Ishikawa (cell line): ENCODE results near the gene CNTNAP2.

Experiments used
- CEBPB ChIP-seq: IDR thresholded peaks from 2 replicates; pipeline ENCODE4 v1.6.1; 2012
- CREB1 ChIP-seq: IDR thresholded peaks from 2 replicates; pipeline ENCODE4 v1.6.1; 2012; ENCODE audit warnings: low read depth
- EGR1 ChIP-seq: IDR thresholded peaks from 2 replicates; pipeline ENCODE4 v1.6.1; 2012
- EP300 ChIP-seq: IDR thresholded peaks from 2 replicates; pipeline ENCODE4 v1.6.1; 2012; ENCODE audit warnings: borderline replicate concordance
- FOXM1 ChIP-seq: IDR thresholded peaks from 2 replicates; pipeline ENCODE4 v1.6.1; 2012; ENCODE audit warnings: low read depth, borderline replicate concordance
- NFIC ChIP-seq: IDR thresholded peaks from 2 replicates; pipeline ENCODE4 v1.6.1; 2012
- RAD21 ChIP-seq: IDR thresholded peaks from 2 replicates; pipeline ENCODE4 v1.6.1; 2012; ENCODE audit warnings: low read depth
- TAF1 ChIP-seq: IDR thresholded peaks from 2 replicates; pipeline ENCODE4 v1.6.1; 2012; ENCODE audit warnings: low read depth, mild to moderate bottlenecking
- TCF12 ChIP-seq: IDR thresholded peaks from 2 replicates; pipeline ENCODE4 v1.6.1; 2012; ENCODE audit warnings: low read depth
- TEAD4 ChIP-seq: IDR thresholded peaks from 2 replicates; pipeline ENCODE4 v1.6.1; 2012
- USF1 ChIP-seq: IDR thresholded peaks from 2 replicates; pipeline ENCODE4 v1.6.1; 2012
- YY1 ChIP-seq: IDR thresholded peaks from 2 replicates; pipeline ENCODE4 v1.6.1; 2012; ENCODE audit warnings: low read depth
- ZBTB7A ChIP-seq: IDR thresholded peaks from 2 replicates; pipeline ENCODE4 v1.6.1; 2012; ENCODE audit warnings: low read depth
- TF ChIP-seq, protein P1 (sequence below): IDR thresholded peaks from 2 replicates; pipeline ENCODE4 v1.6.1; 2012
- TF ChIP-seq, protein P2 (sequence below): IDR thresholded peaks from 2 replicates; pipeline ENCODE4 v1.6.1; 2012; ENCODE audit warnings: low read depth, mild to moderate bottlenecking

The CNTNAP2 gene

GRCh38 chr7:147978651-147979050 is 1862.0 kb downstream of the CNTNAP2 start:
- TF ChIP-seq FOXM1, result no peak
- no peak for TF ChIP-seq RAD21
- no peak for TF ChIP-seq ZBTB7A
- TF ChIP-seq USF1, result no peak
- no peak for TF ChIP-seq TEAD4
- TF ChIP-seq EGR1, result no peak
- no peak for TF ChIP-seq YY1
- TF ChIP-seq TAF1, result no peak
- no peak for TF ChIP-seq TCF12

DNA sequence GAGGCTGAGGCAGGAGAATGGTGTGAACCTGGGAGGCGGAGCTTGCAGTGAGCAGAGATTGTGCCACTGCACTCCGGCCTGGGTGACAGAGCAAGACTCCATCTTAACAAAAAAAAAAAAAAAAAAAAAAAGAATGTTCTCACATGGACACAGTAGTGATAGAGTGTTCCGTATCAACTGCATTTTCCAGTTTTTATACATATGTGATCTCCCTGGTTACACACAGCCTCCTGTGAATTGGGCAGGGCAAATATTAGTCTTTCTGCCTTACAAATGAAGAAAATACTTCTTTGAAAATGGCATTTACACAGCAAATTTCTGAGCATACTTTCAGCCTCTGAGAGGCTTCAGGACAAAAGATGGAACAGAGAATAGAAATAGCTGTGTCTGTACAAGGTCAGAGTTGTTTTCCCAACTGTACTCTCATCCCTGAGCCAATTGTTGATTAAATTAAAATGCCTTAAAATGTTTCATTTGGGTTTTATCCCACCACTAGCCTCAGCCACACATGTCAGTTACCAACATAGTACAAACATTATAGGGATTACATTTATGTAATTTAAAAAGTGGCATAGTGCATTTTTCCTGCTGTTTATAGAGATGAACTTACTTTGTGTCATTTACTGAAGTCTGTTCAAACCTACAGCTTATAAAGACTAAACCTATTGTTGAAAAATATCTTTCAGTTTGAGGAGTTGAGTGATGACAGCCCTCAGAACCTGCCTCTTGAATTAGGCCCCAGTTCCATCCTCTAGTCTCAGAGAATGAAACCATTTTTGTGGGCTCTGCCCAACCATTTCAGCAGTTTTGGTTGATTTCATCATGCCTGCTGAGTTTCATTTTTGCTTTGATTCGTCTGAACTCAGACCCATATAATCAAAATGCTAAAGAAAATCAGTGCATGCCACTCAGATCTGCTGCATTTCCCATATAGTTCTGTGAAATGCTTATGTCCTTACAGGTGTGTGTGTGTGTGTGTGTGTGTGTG is 1864.5 kb downstream of the CNTNAP2 start:
- no peak for TF ChIP-seq FOXM1
- TF ChIP-seq, protein P1, sequence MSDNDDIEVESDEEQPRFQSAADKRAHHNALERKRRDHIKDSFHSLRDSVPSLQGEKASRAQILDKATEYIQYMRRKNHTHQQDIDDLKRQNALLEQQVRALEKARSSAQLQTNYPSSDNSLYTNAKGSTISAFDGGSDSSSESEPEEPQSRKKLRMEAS, result no peak
- TF ChIP-seq RAD21, result no peak
- no peak for TF ChIP-seq EP300
- TF ChIP-seq, protein P2, sequence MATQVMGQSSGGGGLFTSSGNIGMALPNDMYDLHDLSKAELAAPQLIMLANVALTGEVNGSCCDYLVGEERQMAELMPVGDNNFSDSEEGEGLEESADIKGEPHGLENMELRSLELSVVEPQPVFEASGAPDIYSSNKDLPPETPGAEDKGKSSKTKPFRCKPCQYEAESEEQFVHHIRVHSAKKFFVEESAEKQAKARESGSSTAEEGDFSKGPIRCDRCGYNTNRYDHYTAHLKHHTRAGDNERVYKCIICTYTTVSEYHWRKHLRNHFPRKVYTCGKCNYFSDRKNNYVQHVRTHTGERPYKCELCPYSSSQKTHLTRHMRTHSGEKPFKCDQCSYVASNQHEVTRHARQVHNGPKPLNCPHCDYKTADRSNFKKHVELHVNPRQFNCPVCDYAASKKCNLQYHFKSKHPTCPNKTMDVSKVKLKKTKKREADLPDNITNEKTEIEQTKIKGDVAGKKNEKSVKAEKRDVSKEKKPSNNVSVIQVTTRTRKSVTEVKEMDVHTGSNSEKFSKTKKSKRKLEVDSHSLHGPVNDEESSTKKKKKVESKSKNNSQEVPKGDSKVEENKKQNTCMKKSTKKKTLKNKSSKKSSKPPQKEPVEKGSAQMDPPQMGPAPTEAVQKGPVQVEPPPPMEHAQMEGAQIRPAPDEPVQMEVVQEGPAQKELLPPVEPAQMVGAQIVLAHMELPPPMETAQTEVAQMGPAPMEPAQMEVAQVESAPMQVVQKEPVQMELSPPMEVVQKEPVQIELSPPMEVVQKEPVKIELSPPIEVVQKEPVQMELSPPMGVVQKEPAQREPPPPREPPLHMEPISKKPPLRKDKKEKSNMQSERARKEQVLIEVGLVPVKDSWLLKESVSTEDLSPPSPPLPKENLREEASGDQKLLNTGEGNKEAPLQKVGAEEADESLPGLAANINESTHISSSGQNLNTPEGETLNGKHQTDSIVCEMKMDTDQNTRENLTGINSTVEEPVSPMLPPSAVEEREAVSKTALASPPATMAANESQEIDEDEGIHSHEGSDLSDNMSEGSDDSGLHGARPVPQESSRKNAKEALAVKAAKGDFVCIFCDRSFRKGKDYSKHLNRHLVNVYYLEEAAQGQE, result no peak
- no peak for TF ChIP-seq CEBPB
- no peak for TF ChIP-seq NFIC
- TF ChIP-seq USF1, result no peak
- TF ChIP-seq ZBTB7A, result no peak
- TF ChIP-seq CREB1, result no peak

DNA sequence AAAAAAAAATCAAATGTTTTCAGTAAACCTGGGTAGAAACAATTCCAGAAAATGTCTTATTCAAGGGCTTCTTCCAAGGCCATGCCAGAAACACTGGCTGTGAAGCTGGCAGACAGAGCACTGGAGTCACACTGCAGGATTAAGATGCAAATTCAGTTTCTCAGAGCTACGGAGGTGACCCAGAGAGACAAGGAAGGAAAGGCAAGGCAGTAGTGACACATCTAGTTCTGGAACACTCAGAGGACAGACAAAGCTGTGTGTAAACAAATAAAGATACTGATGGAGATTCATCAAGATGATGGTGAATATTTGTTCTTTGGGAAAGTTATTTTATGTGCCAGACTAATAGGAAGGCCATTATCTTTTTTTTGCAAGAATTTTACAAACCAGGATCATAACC is 1865.7 kb downstream of the CNTNAP2 start:
- TF ChIP-seq, protein P2, result no peak
- TF ChIP-seq ZBTB7A, result no peak
- no peak for TF ChIP-seq NFIC
- no peak for TF ChIP-seq YY1
- no peak for TF ChIP-seq USF1
- no peak for TF ChIP-seq TAF1
- TF ChIP-seq FOXM1, result no peak
- TF ChIP-seq TCF12, result no peak
- no peak for TF ChIP-seq CEBPB
- TF ChIP-seq TEAD4, result no peak
- no peak for TF ChIP-seq EP300
- TF ChIP-seq RAD21, result no peak
- no peak for TF ChIP-seq EGR1
- TF ChIP-seq, protein P1, result no peak
- no peak for TF ChIP-seq CREB1

GRCh38 chr7:147984265-147984664 is 1867.7 kb downstream of the CNTNAP2 start:
- TF ChIP-seq TAF1 (no peak), EP300 (no peak), CREB1 (no peak), TCF12 (no peak)

GRCh38 chr7:147990079-147990478 is 1873.5 kb downstream of the CNTNAP2 start:
- no peak for TF ChIP-seq TCF12
- no peak for TF ChIP-seq CREB1
- TF ChIP-seq RAD21, result no peak
- TF ChIP-seq TEAD4, result no peak
- TF ChIP-seq NFIC, result no peak
- TF ChIP-seq, protein P1, result no peak
- TF ChIP-seq CEBPB, result no peak
- TF ChIP-seq EGR1, result no peak
- TF ChIP-seq, protein P2, result no peak
- no peak for TF ChIP-seq USF1
- TF ChIP-seq FOXM1, result no peak
- no peak for TF ChIP-seq EP300
- TF ChIP-seq TAF1, result no peak
